GM18907 (cell line): Measurements from ENCODE around the gene YPEL5.

Experiments
- ATAC-seq: cut with Tn5 transposase; IDR thresholded peaks from one replicate; pipeline ENCODE4 v1.9.1; 2021; ENCODE audit warnings: mild to moderate bottlenecking, moderate library complexity; ENCODE audit not compliant: unreplicated experiment

YPEL5 gene

GRCh38 chr2:30164131-30164925 lies 17.5 kb downstream of the YPEL5 start:
- ATAC-seq, result no peak

GRCh38 chr2:30165050-30165520 lies 18.3 kb downstream of the YPEL5 start:
- ATAC-seq, result peak; percentile 81

- ATAC-seq, result no peak
Observed at GRCh38 chr2:30165617-30166016, 18.8 kb downstream of the YPEL5 start.

DNA sequence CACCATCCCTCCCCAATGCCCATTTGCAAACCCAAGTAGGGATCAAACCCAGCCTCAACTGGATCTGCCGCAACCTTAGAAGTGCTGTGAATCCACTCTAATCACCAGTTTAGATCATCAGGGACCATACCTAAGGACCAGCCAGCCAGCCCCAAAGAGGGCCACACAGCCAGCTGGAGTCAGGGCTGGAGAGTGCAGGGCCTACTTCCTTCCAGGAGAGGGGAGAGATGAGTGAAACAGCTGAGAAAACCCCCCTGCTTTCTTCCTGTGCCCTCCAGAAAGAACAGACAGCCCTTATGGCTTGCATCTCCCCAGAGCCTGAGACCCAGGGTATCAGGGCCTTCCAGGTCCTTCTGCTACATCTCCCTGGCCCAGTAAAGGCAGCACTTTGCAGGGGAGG lies 25.8 kb downstream of the YPEL5 start:
- no peak for ATAC-seq

DNA sequence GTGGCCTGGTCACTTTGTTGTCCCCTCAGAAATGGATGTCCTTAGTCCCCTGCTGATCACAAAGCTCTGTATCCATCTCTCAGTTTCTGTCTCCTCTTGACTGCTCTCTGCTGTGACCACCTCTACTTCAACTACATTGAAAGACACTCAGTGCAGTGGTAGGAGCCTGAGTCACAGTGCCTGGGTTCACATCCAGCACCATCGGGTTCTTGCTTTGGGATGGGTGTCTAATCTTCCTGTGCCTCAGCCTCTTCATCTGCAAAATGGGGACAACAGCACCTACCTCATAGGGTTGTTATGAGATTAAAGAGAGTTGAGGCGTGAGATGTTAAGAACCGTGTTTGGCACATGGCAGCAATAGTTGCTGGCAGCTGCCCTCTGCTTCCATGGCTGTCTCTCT lies 30.6 kb downstream of the YPEL5 start:
- no peak for ATAC-seq

DNA sequence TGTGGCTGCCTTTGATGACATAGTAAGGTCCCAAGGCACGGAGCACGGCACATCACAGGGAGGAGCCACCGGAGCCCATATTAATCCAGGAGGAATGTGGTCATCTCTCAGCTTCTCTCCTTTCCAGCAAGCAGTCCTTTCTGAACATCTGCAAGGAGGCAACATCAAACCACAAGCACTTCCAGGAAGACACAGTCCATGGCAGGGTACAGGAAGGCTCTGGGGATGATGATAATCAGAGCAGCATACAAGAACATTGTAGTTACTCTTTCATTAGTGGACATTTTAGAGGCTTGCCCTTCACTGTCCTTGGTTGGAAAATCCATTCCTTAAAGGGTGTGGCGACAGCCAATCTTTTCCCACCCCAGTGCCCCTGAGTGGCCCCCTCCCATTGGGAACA lies 31.1 kb downstream of the YPEL5 start:
- ATAC-seq, result no peak

- ATAC-seq, result no peak
Observed at GRCh38 chr2:30178618-30179434, 32.0 kb downstream of the YPEL5 start.

DNA sequence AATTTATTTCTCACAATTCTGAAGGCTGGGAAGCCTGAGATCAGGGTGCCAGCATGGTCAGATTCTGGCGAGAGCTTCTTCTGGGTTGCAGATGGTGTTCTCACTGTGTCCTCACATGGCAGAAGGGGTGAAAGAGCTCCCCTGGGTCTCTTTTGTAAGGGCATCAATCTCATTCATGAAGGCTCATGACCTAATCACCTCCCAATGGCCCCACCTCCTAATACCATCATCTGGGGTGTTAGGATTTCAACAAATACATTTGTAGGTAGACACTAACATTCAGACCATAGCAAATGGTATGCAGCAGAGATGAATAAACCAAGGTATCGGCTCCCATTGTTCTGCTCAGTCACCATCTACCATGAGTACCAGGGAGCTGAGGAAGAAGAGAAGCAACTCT lies 32.7 kb downstream of the YPEL5 start:
- ATAC-seq, result no peak

DNA sequence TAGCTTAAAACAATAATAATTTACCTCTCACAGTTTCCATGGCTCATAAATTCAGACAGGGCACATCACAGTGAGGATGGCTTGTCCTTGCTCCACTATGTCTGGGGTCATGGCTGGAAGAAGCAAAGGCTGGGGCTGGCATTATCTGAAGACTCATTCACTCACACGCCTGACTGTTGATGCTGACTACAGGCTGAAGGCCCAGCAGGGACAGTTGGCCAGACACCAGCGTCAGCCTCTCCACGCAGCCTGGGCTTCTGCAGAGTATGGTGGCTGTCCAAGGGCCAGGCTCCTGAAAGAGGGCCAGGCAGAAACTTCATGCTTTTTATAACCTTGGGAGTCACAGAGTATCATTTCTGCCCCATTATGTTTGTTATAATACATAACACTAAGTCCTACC lies 33.4 kb downstream of the YPEL5 start:
- ATAC-seq, result no peak

- ATAC-seq, result no peak
Observed at GRCh38 chr2:30181176-30181575, 34.4 kb downstream of the YPEL5 start.

GRCh38 chr2:30184035-30184434 lies 37.2 kb downstream of the YPEL5 start:
- no peak for ATAC-seq

GRCh38 chr2:30185178-30185577 lies 38.4 kb downstream of the YPEL5 start:
- ATAC-seq, result no peak

DNA sequence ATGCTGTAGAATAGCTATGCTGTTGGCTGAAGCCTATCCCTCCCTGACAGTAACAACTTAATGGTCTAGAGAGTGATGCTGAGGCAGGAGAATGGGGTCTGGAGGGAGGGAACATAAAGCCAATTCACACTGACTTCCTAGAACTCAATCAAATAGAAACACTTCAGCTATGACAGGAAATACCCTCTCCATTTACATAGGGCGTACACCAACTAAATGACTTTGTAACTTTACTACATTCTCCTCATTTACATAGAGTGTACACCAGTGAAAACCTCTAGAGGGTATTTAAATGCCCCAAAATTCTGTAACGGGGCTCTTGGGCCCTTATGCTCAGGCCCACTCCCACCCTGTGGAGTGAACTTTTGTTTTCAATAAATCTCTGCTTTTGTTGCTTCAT lies 41.5 kb downstream of the YPEL5 start:
- ATAC-seq, result no peak

DNA sequence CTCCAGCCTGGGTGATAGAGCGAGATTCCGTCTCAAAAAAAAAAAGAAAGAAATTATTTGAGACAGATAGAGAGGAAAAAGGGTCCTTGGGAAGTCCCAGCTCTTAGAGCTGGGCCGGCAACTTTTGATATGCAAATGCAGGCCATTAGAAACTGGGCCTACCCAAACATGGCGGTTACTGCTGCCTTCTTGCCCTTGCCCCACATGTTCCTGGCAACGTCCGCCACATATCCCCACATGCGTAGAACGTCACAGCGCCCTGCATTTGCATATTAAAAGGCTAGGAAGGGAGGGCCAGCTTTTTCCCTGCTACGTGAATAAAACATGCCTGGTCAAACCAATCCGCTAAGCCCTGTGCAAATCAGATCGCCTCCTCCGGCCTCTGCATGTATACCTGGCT lies 43.8 kb downstream of the YPEL5 start:
- no peak for ATAC-seq

DNA sequence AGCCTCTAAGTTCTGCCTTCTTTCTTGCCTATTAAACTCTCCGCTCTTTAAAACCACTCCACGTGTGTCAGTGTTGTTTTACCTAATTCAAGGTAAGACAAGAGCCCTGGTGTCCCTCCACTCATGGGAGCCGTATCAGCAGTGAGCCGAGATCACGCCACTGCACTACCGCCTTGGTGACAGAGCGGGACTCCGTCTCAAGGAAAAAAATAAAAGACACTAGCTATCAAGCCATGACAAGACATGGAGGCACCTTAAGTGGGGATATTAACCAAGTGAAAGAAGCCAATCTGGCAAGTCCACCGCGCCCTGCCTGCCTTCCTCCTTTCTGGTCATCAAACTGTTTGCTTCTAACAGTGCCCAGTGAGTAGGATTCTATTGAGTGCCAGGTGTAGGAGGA lies 44.3 kb downstream of the YPEL5 start:
- no peak for ATAC-seq

- no peak for ATAC-seq
Observed at GRCh38 chr2:30191819-30192271, 45.0 kb downstream of the YPEL5 start.

GRCh38 chr2:30192314-30192713 lies 45.5 kb downstream of the YPEL5 start:
- ATAC-seq, result no peak

GRCh38 chr2:30193104-30193681 lies 46.4 kb downstream of the YPEL5 start:
- no peak for ATAC-seq

- ATAC-seq, result no peak
Observed at GRCh38 chr2:30194421-30194820, 47.6 kb downstream of the YPEL5 start.

DNA sequence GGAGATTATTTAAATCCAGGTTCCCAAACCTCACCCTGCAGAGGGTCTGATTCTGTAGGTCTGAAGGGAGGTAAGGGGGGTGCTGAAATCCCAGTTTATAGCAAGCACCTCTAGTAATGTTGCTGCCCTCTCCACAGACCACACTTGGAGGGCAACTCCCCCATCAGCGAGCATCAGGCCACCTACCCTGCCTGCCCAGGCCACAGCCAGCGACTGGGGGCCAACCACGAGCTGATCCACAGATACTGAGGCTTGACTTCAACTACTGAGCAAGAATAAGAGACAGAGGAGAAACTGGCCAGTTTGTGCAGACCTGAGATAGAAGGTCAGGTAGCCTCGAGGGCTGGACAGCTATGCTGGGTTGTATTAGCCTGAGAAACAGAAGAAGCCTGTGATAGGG lies 48.2 kb downstream of the YPEL5 start:
- no peak for ATAC-seq

- no peak for ATAC-seq
Observed at GRCh38 chr2:30197570-30198192, 50.9 kb downstream of the YPEL5 start.
